ENCODE results near the gene SERP2. TPM values are rescaled to one million over a fixed set of nuclear protein-coding genes. Genes with fewer than 3 reads are reported as not detected.

SERP2 gene
- total and polyA plus RNA-seq, 2 donors (not counting 3 experiments of a cell fraction or from before 2014, with no cell fraction given) = 0.30 TPM; not detected in 1

- no peaks in the 10 kb centered on the region for H3K9me3 ChIP-seq (replicated peaks; ENCODE audit: control insufficient read depth, insufficient read depth, low read length)
- dilution Hi-C loops (cut with MboI; ENCODE audit: extremely low pct_ligation_motif_present, low sequenced_read_pairs) (no loop called here), intact Hi-C loops (cut with micrococcal nuclease) (no loop called here)
- no peak overlapping the region for H2AFZ ChIP-seq (ENCODE audit: low read depth, low read length)
- POLR2A ChIA-PET = no interaction called here
- CTCF ChIA-PET = interaction anchor here (0.7 kb wide), 1 partner anchor 10 kb away, joined by 3 read pairs; no protein-coding TSS in a partner anchor
- no peaks in the 10 kb centered on the region for H3K36me3 ChIP-seq (ENCODE audit: control insufficient read depth in 2 of 2, extremely low read depth in 1 of 2, insufficient read depth in 2 of 2, low read length in 2 of 2)
- no peak for FAIRE-seq
- TF ChIP-seq MYC (IDR thresholded peaks at IDR 0.05; ENCODE audit: low read depth, low read length) = no peak
- H3K9ac ChIP-seq (replicated peaks; ENCODE audit: extremely low read depth, insufficient read depth, low read length) = no peak overlapping the region
- peaks cover 0 to 3% of the 10 kb centered on the region in 2 experiments for H3K27me3 ChIP-seq (ENCODE audit: control insufficient read depth in 2 of 2, insufficient read depth in 2 of 2, low read length in 2 of 2)
- no peaks in the 10 kb centered on the region for H3K79me2 ChIP-seq (ENCODE audit: control insufficient read depth, insufficient read depth, low read length)
- no TSS peak for BruUV-seq (replicated peaks)
- H3K4me2 ChIP-seq (ENCODE audit: insufficient read depth, low read length) = no peak overlapping the region
- no peaks in the 10 kb centered on the region for H3K9me1 ChIP-seq (replicated peaks; ENCODE audit: control insufficient read depth, extremely low read depth, insufficient read depth, low read length)
- no peaks in the 10 kb centered on the region for H3K4me1 ChIP-seq (ENCODE audit: control insufficient read depth, extremely low read depth, insufficient read depth, low read length)
- no peak overlapping the region for H3K4me3 ChIP-seq (replicated peaks in 1 of 3; ENCODE audit: insufficient read depth in 1 of 3, low read depth in 1 of 3, low read length in 3 of 3)
- no peaks in the 10 kb centered on the region for H4K20me1 ChIP-seq (replicated peaks; ENCODE audit: control insufficient read depth, extremely low read depth, insufficient read depth, low read length)
- no peak overlapping the region for H3K27ac ChIP-seq (ENCODE audit: insufficient read depth, low read depth, low read length)
- DNase-seq (ENCODE audit: low read depth, low spot score) = no peak
Measured at GRCh38 chr13:44397766-44398223, 24.2 kb downstream of the SERP2 start.

- Histone ChIP-seq H3K4me2 (ENCODE audit: insufficient read depth, low read length) (no peak overlapping the region), H3K9me1 (replicated peaks; ENCODE audit: control insufficient read depth, extremely low read depth, insufficient read depth, low read length) (no peaks in the 10 kb centered on the region), H3K79me2 (ENCODE audit: control insufficient read depth, insufficient read depth, low read length) (no peaks in the 10 kb centered on the region), H3K4me3 (replicated peaks in 1 of 3; ENCODE audit: insufficient read depth in 1 of 3, low read depth in 1 of 3, low read length in 3 of 3) (no peak overlapping the region), H3K4me1 (ENCODE audit: control insufficient read depth, extremely low read depth, insufficient read depth, low read length) (no peaks in the 10 kb centered on the region), H4K20me1 (replicated peaks; ENCODE audit: control insufficient read depth, extremely low read depth, insufficient read depth, low read length) (no peaks in the 10 kb centered on the region), H3K9me3 (replicated peaks; ENCODE audit: control insufficient read depth, insufficient read depth, low read length) (no peaks in the 10 kb centered on the region), H2AFZ (ENCODE audit: low read depth, low read length) (no peak overlapping the region), H3K36me3 (ENCODE audit: control insufficient read depth in 2 of 2, extremely low read depth in 1 of 2, insufficient read depth in 2 of 2, low read length in 2 of 2) (no peaks in the 10 kb centered on the region), H3K27ac (ENCODE audit: insufficient read depth, low read depth, low read length) (no peak overlapping the region), H3K27me3 (ENCODE audit: control insufficient read depth in 2 of 2, insufficient read depth in 2 of 2, low read length in 2 of 2) (peaks cover 0 to 3% of the 10 kb centered on the region in 2 experiments), H3K9ac (replicated peaks; ENCODE audit: extremely low read depth, insufficient read depth, low read length) (no peak overlapping the region)
- ChIA-PET CTCF (no interaction called here), POLR2A (no interaction called here)
- BruUV-seq (replicated peaks) = no TSS peak
- FAIRE-seq (no peak), DNase-seq (ENCODE audit: low read depth, low spot score) (no peak)
- no peak for TF ChIP-seq FOS (IDR thresholded peaks at IDR 0.05; ENCODE audit: borderline replicate concordance, insufficient read depth, low read length)
- intact Hi-C loops (cut with micrococcal nuclease) = no loop called here
- dilution Hi-C loops (cut with MboI; ENCODE audit: extremely low pct_ligation_motif_present, low sequenced_read_pairs) = no loop called here
Measured at GRCh38 chr13:44398606-44399005, 25.0 kb downstream of the SERP2 start.

Measured in endothelial cell of umbilical vein (primary cell).